Calu3 (cell line): Measurements from ENCODE around the gene DYNC1H1. TPM values are rescaled to one million over a fixed set of nuclear protein-coding genes. Genes with fewer than 3 reads are reported as not detected.

Experiments used
- BruUV-seq: library from RNA; stranded (reverse); fragments of 400-500 nt; replicated peaks from 2 replicates; lab custom pipeline; 2021; lab: Mats Ljungman, UMichigan
- CTCF ChIA-PET: fragments of 300-600 bp; sonication (Branson Sonifier 250); formaldehyde crosslinking; loops from one replicate; lab custom pipeline; 2022; ENCODE audit warnings: antibody characterized with exemption; lab: Charles Lee
- DNase-seq: peaks from one replicate; pipeline ENCODE4 v3.0.0; 2022
- H3K27ac Mint-ChIP-seq: one replicate; pipeline ENCODE4 v1.8.0; 2022; ENCODE audit warnings: mixed read lengths; ENCODE audit not compliant: unreplicated experiment
- H3K27me3 Mint-ChIP-seq: one replicate; pipeline ENCODE4 v1.8.0; 2022; ENCODE audit warnings: mixed read lengths; ENCODE audit not compliant: unreplicated experiment
- H3K36me3 Mint-ChIP-seq: one replicate; pipeline ENCODE4 v1.8.0; 2022; ENCODE audit warnings: mild to moderate bottlenecking, moderate library complexity, mixed read lengths; ENCODE audit not compliant: insufficient read depth, unreplicated experiment
- H3K4me1 Mint-ChIP-seq: one replicate; pipeline ENCODE4 v1.8.0; 2022; ENCODE audit warnings: mild to moderate bottlenecking, low read depth, mixed read lengths; ENCODE audit not compliant: unreplicated experiment
- H3K4me3 Mint-ChIP-seq: one replicate; pipeline ENCODE4 v1.8.0; 2022; ENCODE audit warnings: mild to moderate bottlenecking, low read depth, moderate library complexity, mixed read lengths; ENCODE audit not compliant: unreplicated experiment
- H3K9me3 Mint-ChIP-seq: one replicate; pipeline ENCODE4 v1.8.0; 2022; ENCODE audit warnings: low read depth, mixed read lengths; ENCODE audit not compliant: unreplicated experiment
- CTCF ChIP-seq: fragments of 200-600 bp; IDR thresholded peaks from one replicate; pipeline ENCODE4 v1.8.0; 2022; ENCODE audit warnings: antibody characterized with exemption; ENCODE audit not compliant: unreplicated experiment
- intact Hi-C: fragments of 100-400 bp; cut with micrococcal nuclease; formaldehyde crosslinking; loops from one replicate; pipeline ENCODE4 v1.10.0; 2022; ENCODE audit not compliant: unreplicated experiment
- total RNA-seq: library from RNA; stranded (reverse); gene quantifications from 2 replicates; pipeline ENCODE4 v1.2.3, GENCODE V29; 2022

The DYNC1H1 gene
- total RNA-seq, 1 experiment from 2014 or later, result 529 TPM

GRCh38 chr14:101958418-101959180 lies 5.8 kb upstream of the DYNC1H1 start:
- TF ChIP-seq CTCF, result no peak
- Mint-ChIP-seq H3K36me3 (peaks cover under 1% of the 10 kb centered on the region), H3K27ac (no peak overlapping the region), H3K9me3 (no peaks in the 10 kb centered on the region), H3K4me1 (peaks cover 31% of the 10 kb centered on the region), H3K4me3 (no peak overlapping the region), H3K27me3 (no peaks in the 10 kb centered on the region)
- BruUV-seq, result no TSS peak
- CTCF ChIA-PET, result interaction anchor here (0.6 kb wide), 1 partner anchor 1579 kb away, joined by 4 read pairs; no protein-coding TSS in a partner anchor
- intact Hi-C loops, result no loop called here
- DNase-seq, result no peak

DNA sequence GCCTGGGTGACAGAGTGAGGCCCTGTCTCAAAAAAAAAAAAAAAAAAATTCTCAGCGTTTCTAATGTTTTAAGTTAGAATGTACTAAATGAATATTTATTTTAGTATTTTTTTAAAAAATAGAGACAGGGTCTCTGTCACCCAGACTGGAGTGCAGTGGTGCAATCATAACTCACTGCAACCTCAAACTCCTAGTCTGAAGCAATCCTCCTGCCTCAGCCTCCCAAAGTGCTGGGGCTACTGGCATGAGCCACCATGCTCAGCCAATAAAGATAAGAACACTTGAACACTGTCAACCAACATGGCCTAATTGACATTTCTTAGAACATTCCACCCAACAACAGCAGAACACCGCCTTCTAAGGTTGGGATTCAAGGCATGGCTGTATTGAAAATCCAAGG lies 5.1 kb upstream of the DYNC1H1 start:
- Mint-ChIP-seq H3K4me1 (peaks cover 38% of the 10 kb centered on the region), H3K9me3 (no peaks in the 10 kb centered on the region), H3K4me3 (no peak overlapping the region), H3K27ac (no peak overlapping the region), H3K27me3 (no peaks in the 10 kb centered on the region), H3K36me3 (peaks cover 7% of the 10 kb centered on the region)
- BruUV-seq, result no TSS peak
- intact Hi-C loops, result no loop called here
- TF ChIP-seq CTCF, result no peak
- DNase-seq, result no peak
- CTCF ChIA-PET, result no interaction called here

GRCh38 chr14:101960225-101960624 lies 4.1 kb upstream of the DYNC1H1 start:
- Mint-ChIP-seq H3K36me3 (peaks cover 17% of the 10 kb centered on the region), H3K4me3 (no peak overlapping the region)

More at GRCh38 chr14:101960225-101960624, 4.1 kb upstream of the DYNC1H1 start:
- BruUV-seq, result no TSS peak
- intact Hi-C loops, result loop anchor here (2.0 to 10.0 kb wide), 2 partner anchors 65 to 137 kb away; no protein-coding TSS in a partner anchor
- no peak overlapping the region for H3K27ac Mint-ChIP-seq
- CTCF ChIA-PET, result interaction anchor here (0.7 kb wide), 1 partner anchor 418 kb away, joined by 5 read pairs; no protein-coding TSS in a partner anchor
- no peak for DNase-seq
- no peak for TF ChIP-seq CTCF
- H3K4me1 Mint-ChIP-seq, result peaks cover 38% of the 10 kb centered on the region
- no peaks in the 10 kb centered on the region for H3K9me3 Mint-ChIP-seq
- no peaks in the 10 kb centered on the region for H3K27me3 Mint-ChIP-seq
